ENCODE data around the gene RASA4B. TPM values are rescaled to one million over a fixed set of nuclear protein-coding genes. Genes with fewer than 3 reads are reported as not detected.
A peak's percentile ranks its signal among the peaks of the same experiment; 100 is the strongest.

The RASA4B gene
- total RNA-seq, 4 donors from 2014 or later, result 0.98 to 14.6 (median 6.4) TPM

DNA sequence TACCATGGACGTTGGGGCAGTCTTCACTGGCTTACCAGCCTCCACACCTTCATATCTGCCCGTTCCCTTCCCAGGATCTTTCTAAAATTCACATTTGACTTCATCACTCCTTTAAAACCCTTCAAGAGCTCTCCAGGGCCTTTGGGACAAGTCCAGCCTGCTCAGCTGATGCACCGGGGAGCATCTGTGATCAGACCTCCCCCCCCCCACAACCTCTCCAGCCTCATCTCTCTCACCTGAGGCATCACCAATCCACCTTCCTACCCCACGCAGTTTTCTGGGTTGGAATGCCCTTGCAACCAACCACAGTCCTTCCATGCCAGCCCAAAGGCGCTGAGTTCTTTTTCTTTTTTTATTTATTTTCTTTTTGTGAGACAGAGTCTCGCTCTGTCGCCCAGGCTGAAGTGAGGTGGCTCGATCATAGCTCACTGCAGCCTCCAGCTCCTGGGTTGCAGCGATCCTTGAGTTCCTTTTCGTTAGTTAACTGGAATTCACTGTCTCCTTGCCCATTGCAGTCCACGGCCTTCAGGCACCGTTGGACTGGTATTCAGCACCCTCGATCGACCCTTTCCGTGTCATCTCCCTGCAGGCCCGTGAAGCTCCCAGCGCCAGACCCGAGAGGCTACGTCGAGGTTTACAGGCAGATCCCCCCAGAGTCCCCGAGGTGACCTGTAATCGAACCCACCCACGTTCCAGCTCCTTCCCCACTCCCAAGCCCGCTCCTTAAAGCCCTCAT lies 53.6 kb downstream of the RASA4B start:
- Histone ChIP-seq H3K36me3 (peaks cover 0 to 3% of the 10 kb centered on the region in 2 donors), H3K27me3 (no peaks in the 10 kb centered on the region), H3K27ac (peak overlapping the region; percentile 56 to 88 (median 61)), H3K4me1 (peaks cover 11 to 16% of the 10 kb centered on the region in 2 donors), H3K9me3 (no peaks in the 10 kb centered on the region), H3K4me3 (replicated peaks in 1 of 3) (peak overlapping the region; percentile 65 to 96 (median 91))
- TF ChIP-seq POLR2A (IDR thresholded peaks at IDR 0.05), result no peak
- TF ChIP-seq, protein P1, sequence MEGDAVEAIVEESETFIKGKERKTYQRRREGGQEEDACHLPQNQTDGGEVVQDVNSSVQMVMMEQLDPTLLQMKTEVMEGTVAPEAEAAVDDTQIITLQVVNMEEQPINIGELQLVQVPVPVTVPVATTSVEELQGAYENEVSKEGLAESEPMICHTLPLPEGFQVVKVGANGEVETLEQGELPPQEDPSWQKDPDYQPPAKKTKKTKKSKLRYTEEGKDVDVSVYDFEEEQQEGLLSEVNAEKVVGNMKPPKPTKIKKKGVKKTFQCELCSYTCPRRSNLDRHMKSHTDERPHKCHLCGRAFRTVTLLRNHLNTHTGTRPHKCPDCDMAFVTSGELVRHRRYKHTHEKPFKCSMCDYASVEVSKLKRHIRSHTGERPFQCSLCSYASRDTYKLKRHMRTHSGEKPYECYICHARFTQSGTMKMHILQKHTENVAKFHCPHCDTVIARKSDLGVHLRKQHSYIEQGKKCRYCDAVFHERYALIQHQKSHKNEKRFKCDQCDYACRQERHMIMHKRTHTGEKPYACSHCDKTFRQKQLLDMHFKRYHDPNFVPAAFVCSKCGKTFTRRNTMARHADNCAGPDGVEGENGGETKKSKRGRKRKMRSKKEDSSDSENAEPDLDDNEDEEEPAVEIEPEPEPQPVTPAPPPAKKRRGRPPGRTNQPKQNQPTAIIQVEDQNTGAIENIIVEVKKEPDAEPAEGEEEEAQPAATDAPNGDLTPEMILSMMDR (IDR thresholded peaks at IDR 0.05), result no peak
- intact Hi-C loops (cut with DNase I), result no loop called here
- DNase-seq, result peak; percentile 67 to 74
- WGBS, 2 donors, result 7 to 8% methylated on average over 24 of the region's 24 CpGs

DNA sequence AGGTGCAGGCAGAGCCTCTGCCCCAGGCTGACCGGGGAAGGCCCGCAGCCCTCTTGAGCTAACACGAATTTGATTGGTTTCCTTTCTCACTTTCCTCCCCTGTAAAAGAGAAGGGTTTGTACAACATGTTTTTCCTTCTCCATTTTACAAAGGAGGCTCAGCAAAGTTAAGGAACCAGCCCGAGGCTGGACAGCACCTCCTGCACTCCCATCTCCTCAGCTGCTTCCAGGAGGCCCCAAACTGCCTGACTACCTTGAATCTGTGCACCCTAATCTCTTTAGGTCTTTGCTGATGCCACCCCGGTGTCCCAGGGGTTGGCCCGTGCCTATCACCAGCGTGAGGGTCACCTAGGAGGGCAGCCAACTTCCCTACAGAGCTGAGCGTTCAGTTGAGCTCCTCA lies 57.1 kb downstream of the RASA4B start:
- Histone ChIP-seq H3K27me3 (no peaks in the 10 kb centered on the region), H3K27ac (no peak overlapping the region), H3K9me3 (no peaks in the 10 kb centered on the region), H3K4me3 (replicated peaks in 1 of 3) (no peak overlapping the region), H3K4me1 (peaks cover 7 to 10% of the 10 kb centered on the region in 2 donors), H3K36me3 (peaks cover 16 to 19% of the 10 kb centered on the region in 2 donors)
- 89 to 91% methylated on average over 8 of the region's 8 CpGs for WGBS, 2 donors
- TF ChIP-seq POLR2A (IDR thresholded peaks at IDR 0.05), result no peak
- TF ChIP-seq, protein P1 (IDR thresholded peaks at IDR 0.05), result no peak
- DNase-seq, result no peak
- intact Hi-C loops (cut with DNase I), result no loop called here

DNA sequence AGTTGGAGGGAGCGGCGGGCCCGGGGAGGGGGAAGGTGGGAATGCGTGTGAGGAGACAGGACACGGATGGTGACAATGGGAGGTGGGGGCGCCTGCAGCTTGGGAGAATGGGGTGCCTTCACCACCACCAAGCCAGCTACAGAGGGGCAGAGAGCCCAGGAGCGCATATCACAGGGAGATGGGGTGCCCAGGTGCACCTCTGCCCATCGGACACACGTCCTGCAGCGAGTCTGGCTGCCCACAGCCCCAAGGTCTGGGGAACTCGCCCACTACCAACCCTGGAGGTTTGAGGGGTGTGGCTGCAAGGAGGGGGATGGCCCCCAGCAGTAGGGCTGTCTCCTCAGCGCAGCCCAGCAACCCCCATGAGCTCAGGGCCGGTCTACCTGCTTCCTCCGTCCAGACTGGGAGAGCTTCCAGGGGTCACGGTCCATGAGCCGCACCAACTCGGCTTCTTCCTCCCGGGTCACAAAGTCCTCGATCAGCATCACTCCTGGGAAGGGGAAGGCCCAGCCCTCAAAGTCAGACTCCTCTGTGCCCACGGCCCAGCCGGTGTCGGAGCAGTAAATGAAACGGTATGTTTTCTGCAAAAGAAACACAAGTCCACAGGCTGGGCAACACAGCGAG lies 58.2 kb downstream of the RASA4B start:
- Histone ChIP-seq H3K36me3 (peaks cover 16 to 19% of the 10 kb centered on the region in 2 donors), H3K4me1 (peaks cover 7 to 10% of the 10 kb centered on the region in 2 donors), H3K9me3 (no peaks in the 10 kb centered on the region), H3K27me3 (no peaks in the 10 kb centered on the region), H3K4me3 (replicated peaks in 1 of 3) (no peak overlapping the region), H3K27ac (no peak overlapping the region)
- WGBS, 2 donors, result 87 to 94% methylated on average over 18 to 19 of the region's 24 CpGs
- TF ChIP-seq, protein P1 (IDR thresholded peaks at IDR 0.05), result no peak
- no peak for TF ChIP-seq POLR2A (IDR thresholded peaks at IDR 0.05)
- intact Hi-C loops (cut with DNase I), result no loop called here
- no peak for DNase-seq

DNA sequence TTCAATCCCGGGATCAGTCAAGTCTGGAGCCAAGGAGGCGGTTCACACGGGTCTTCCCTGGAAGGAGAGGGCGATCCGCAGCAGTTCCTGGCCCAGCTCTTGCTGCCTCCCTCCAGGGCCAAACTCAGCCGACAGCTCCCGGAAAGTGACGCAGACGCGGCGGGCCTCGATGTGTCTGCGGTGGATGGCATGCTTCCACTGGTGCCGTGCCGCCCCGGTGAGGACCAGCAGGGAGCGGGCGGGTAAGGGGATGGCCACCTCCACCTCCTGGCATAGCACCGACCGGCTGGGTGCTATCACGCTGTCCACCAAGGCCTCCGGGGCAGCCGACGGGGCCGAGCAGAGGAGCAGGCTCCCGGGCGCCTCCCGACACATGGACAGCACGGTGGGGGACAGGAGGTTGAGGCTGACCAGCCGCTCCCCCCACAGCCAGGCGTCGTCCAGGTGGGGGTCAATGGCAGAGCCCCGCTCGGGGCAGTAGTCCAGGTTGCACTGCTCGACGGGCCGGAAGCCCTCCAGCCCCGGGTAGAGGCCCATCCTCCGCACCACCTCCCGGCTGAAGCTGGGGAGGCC lies 60.1 kb downstream of the RASA4B start:
- Histone ChIP-seq H3K27me3 (no peaks in the 10 kb centered on the region), H3K4me1 (no peaks in the 10 kb centered on the region), H3K4me3 (replicated peaks in 1 of 3) (no peak overlapping the region), H3K36me3 (peaks cover 16 to 19% of the 10 kb centered on the region in 2 donors), H3K27ac (no peak overlapping the region), H3K9me3 (no peaks in the 10 kb centered on the region)
- 94 to 96% methylated on average over 17 to 32 of the region's 40 CpGs for WGBS, 2 donors
- no peak for TF ChIP-seq POLR2A (IDR thresholded peaks at IDR 0.05)
- TF ChIP-seq, protein P1 (IDR thresholded peaks at IDR 0.05), result no peak
- intact Hi-C loops (cut with DNase I), result no loop called here
- no peak for DNase-seq

DNA sequence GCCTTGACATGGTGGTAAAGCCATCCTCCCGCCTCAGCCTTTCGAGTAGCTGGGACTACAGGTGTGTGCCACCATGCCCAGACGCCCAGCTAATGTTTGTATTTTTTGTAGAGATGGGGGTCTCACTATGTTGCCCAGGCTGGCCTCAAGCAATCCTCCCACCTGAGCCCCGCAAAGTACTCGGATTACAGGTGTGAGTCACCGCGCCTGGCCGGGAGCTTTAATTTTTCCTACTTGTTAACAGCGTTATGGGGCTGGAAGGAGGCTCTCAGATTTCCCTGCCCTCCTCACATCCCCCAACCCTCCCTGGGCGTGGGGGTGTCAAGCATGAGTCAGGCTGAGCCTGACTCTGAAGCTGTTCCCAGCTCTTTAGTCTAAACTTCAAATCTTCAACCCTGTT lies 61.2 kb downstream of the RASA4B start:
- no peak for DNase-seq
- WGBS, 2 donors, result 94 to 96% methylated on average over 9 to 10 of the region's 10 CpGs
- intact Hi-C loops (cut with DNase I), result no loop called here
- peaks cover 16 to 19% of the 10 kb centered on the region in 2 donors for H3K36me3 ChIP-seq
- H3K27me3 ChIP-seq, result no peaks in the 10 kb centered on the region
- no peaks in the 10 kb centered on the region for H3K9me3 ChIP-seq
- H3K4me3 ChIP-seq (replicated peaks in 1 of 3), result no peak overlapping the region
- no peak for TF ChIP-seq POLR2A (IDR thresholded peaks at IDR 0.05)
- TF ChIP-seq, protein P1 (IDR thresholded peaks at IDR 0.05), result no peak
- no peak overlapping the region for H3K27ac ChIP-seq
- H3K4me1 ChIP-seq, result no peaks in the 10 kb centered on the region

Measured in thyroid gland (tissue), 4 donors.